WTC11 (cell line): Measurements from ENCODE around the gene AKNAD1. TPM values are rescaled to one million over a fixed set of nuclear protein-coding genes. Genes with fewer than 3 reads are reported as not detected.

Experiments used
- ATAC-seq: fragments of 200-7000 bp; cut with Tn5 transposase; 2 replicates; pipeline ENCODE4 v1.10.0; 2021; ENCODE audit warnings: mild to moderate bottlenecking, moderate library complexity
- CTCF ChIA-PET: fragments of 300-600 bp; sonication (Branson Sonifier 250); formaldehyde crosslinking; loops from one replicate; lab custom pipeline; 2021; ENCODE audit warnings: antibody characterized with exemption; lab: Charles Lee
- POLR2A ChIA-PET: fragments of 350-600 bp; sonication (Branson Sonifier 250); formaldehyde crosslinking; loops from one replicate; lab custom pipeline; 2021; ENCODE audit warnings: antibody characterized with exemption; lab: Charles Lee
- DNase-seq: peaks from one replicate; pipeline ENCODE4 v3.0.0; 2021; ENCODE audit warnings: low spot score
- H3K27ac Mint-ChIP-seq: 2 replicates; pipeline ENCODE4 v1.8.0; 2021; ENCODE audit warnings: mixed read lengths
- H3K27me3 Mint-ChIP-seq: 2 replicates; pipeline ENCODE4 v1.8.0; 2021; ENCODE audit warnings: low read depth, mild to moderate bottlenecking, moderate library complexity, mixed read lengths
- H3K36me3 Mint-ChIP-seq: 2 replicates; pipeline ENCODE4 v1.8.0; 2021; ENCODE audit warnings: mixed read lengths
- H3K4me1 Mint-ChIP-seq: 2 replicates; pipeline ENCODE4 v1.8.0; 2022; ENCODE audit warnings: mixed read lengths
- H3K4me3 Mint-ChIP-seq: 2 replicates; pipeline ENCODE4 v1.8.0; 2021; ENCODE audit warnings: mild to moderate bottlenecking, moderate library complexity, mixed read lengths
- H3K9me3 Mint-ChIP-seq: 2 replicates; pipeline ENCODE4 v1.8.0; 2021; ENCODE audit warnings: mixed read lengths
- ATF1 ChIP-seq: sonication (generic); formaldehyde crosslinking; IDR thresholded peaks from 2 replicates; pipeline ENCODE4 v1.8.1; 2023; ENCODE audit warnings: mild to moderate bottlenecking, moderate library complexity, missing genetic modification reagents
- EMX1 ChIP-seq: fragments of 250-450 bp; sonication (Bioruptor Pico); IDR thresholded peaks from 2 replicates; pipeline ENCODE4 v1.8.0; 2021; ENCODE audit warnings: mild to moderate bottlenecking
- ESRRA ChIP-seq: sonication (generic); formaldehyde crosslinking; IDR thresholded peaks from 2 replicates; pipeline ENCODE4 v1.8.1; 2022; ENCODE audit warnings: mild to moderate bottlenecking, missing genetic modification reagents, borderline replicate concordance
- FOXK1 ChIP-seq: sonication (generic); formaldehyde crosslinking; IDR thresholded peaks from 2 replicates; pipeline ENCODE4 v1.8.0; 2022; ENCODE audit warnings: mild to moderate bottlenecking, moderate library complexity, missing genetic modification reagents
- FOXP1 ChIP-seq: sonication (generic); formaldehyde crosslinking; IDR thresholded peaks from 2 replicates; pipeline ENCODE4 v1.8.0; 2022; ENCODE audit warnings: missing genetic modification reagents, mild to moderate bottlenecking, moderate library complexity, borderline replicate concordance
- GTF2I ChIP-seq: fragments of 250-450 bp; sonication (Bioruptor Pico); conservative IDR thresholded peaks from 2 replicates; pipeline ENCODE4 v1.4.0; 2021; ENCODE audit warnings: mild to moderate bottlenecking
- JUN ChIP-seq: sonication (generic); formaldehyde crosslinking; IDR thresholded peaks from 2 replicates; pipeline ENCODE4 v1.8.0; 2023; ENCODE audit warnings: mild to moderate bottlenecking, missing genetic modification reagents
- NFE2L1 ChIP-seq: sonication (generic); formaldehyde crosslinking; IDR thresholded peaks from 2 replicates; pipeline ENCODE4 v1.8.1; 2023; ENCODE audit warnings: missing genetic modification reagents
- NR2C2 ChIP-seq: sonication (generic); formaldehyde crosslinking; IDR thresholded peaks from 2 replicates; pipeline ENCODE4 v1.8.0; 2022; ENCODE audit warnings: mild to moderate bottlenecking, missing genetic modification reagents
- NR3C1 ChIP-seq: sonication (generic); formaldehyde crosslinking; conservative IDR thresholded peaks from 2 replicates; pipeline ENCODE4 v1.8.1; 2023; ENCODE audit warnings: low read depth, mild to moderate bottlenecking, missing genetic modification reagents
- SMAD3 ChIP-seq: sonication (generic); formaldehyde crosslinking; IDR thresholded peaks from 2 replicates; pipeline ENCODE4 v1.8.0; 2022; ENCODE audit warnings: missing genetic modification reagents, mild to moderate bottlenecking, borderline replicate concordance
- SMAD4 ChIP-seq: sonication (generic); formaldehyde crosslinking; IDR thresholded peaks from 2 replicates; pipeline ENCODE4 v1.8.0; 2022; ENCODE audit warnings: mild to moderate bottlenecking, missing genetic modification reagents
- SP1 ChIP-seq: sonication (generic); formaldehyde crosslinking; conservative IDR thresholded peaks from 2 replicates; pipeline ENCODE4 v1.8.1; 2022; ENCODE audit warnings: missing genetic modification reagents
- TCF7 ChIP-seq: sonication (generic); formaldehyde crosslinking; IDR thresholded peaks from 2 replicates; pipeline ENCODE4 v1.8.0; 2022; ENCODE audit warnings: mild to moderate bottlenecking, low read depth, missing genetic modification reagents, moderate library complexity
- TP53 ChIP-seq: sonication (generic); formaldehyde crosslinking; IDR thresholded peaks from 2 replicates; pipeline ENCODE4 v1.8.1; 2023; ENCODE audit warnings: mild to moderate bottlenecking, missing genetic modification reagents
- ZBTB21 ChIP-seq: sonication (generic); formaldehyde crosslinking; IDR thresholded peaks from 2 replicates; pipeline ENCODE4 v1.8.1; 2023; ENCODE audit warnings: mild to moderate bottlenecking, missing genetic modification reagents, borderline replicate concordance
- ZNF219 ChIP-seq: sonication (generic); formaldehyde crosslinking; IDR thresholded peaks from 2 replicates; pipeline ENCODE4 v1.8.0; 2023; ENCODE audit warnings: missing genetic modification reagents, mild to moderate bottlenecking, borderline replicate concordance
- ZNF232 ChIP-seq: sonication (generic); formaldehyde crosslinking; IDR thresholded peaks from 2 replicates; pipeline ENCODE4 v1.8.0; 2022; ENCODE audit warnings: mild to moderate bottlenecking, missing genetic modification reagents
- total RNA-seq: library from RNA; stranded (reverse); gene quantifications from 3 replicates; pipeline ENCODE4 v1.2.3, GENCODE V29; 2021
- TF ChIP-seq, protein P1 (sequence below): sonication (generic); formaldehyde crosslinking; IDR thresholded peaks from 2 replicates; pipeline ENCODE4 v1.8.1; 2023; ENCODE audit warnings: mild to moderate bottlenecking, missing genetic modification reagents, borderline replicate concordance
- TF ChIP-seq, protein P2 (sequence below): fragments of 250-450 bp; sonication (Bioruptor Pico); IDR thresholded peaks from 2 replicates; pipeline ENCODE4 v2.1.2; 2022; ENCODE audit warnings: mild to moderate bottlenecking, moderate library complexity
- TF ChIP-seq, protein P3 (sequence below): sonication (generic); formaldehyde crosslinking; IDR thresholded peaks from 2 replicates; pipeline ENCODE4 v1.8.0; 2022; ENCODE audit warnings: mild to moderate bottlenecking, missing genetic modification reagents
- TF ChIP-seq, protein P4 (sequence below): fragments of 250-450 bp; sonication (Bioruptor Pico); IDR thresholded peaks from 2 replicates; pipeline ENCODE4 v1.9.0; 2021; ENCODE audit warnings: mild to moderate bottlenecking
- TF ChIP-seq, protein P5 (sequence below): sonication (generic); formaldehyde crosslinking; IDR thresholded peaks from 2 replicates; pipeline ENCODE4 v1.8.1; 2022; ENCODE audit warnings: mild to moderate bottlenecking, missing genetic modification reagents, moderate library complexity, borderline replicate concordance
- TF ChIP-seq, protein P6 (sequence below): sonication (generic); formaldehyde crosslinking; IDR thresholded peaks from 2 replicates; pipeline ENCODE4 v1.8.1; 2022; ENCODE audit warnings: low read depth, missing genetic modification reagents, borderline replicate concordance
- TF ChIP-seq, protein P7 (sequence below): sonication (generic); formaldehyde crosslinking; IDR thresholded peaks from 2 replicates; pipeline ENCODE4 v1.8.1; 2023; ENCODE audit warnings: mild to moderate bottlenecking, missing genetic modification reagents
- TF ChIP-seq, protein P8 (sequence below): sonication (generic); formaldehyde crosslinking; IDR thresholded peaks from 2 replicates; pipeline ENCODE4 v1.8.1; 2022; ENCODE audit warnings: mild to moderate bottlenecking, moderate library complexity, missing genetic modification reagents

Gene AKNAD1
- total RNA-seq, 1 experiment from 2014 or later = not detected

DNA sequence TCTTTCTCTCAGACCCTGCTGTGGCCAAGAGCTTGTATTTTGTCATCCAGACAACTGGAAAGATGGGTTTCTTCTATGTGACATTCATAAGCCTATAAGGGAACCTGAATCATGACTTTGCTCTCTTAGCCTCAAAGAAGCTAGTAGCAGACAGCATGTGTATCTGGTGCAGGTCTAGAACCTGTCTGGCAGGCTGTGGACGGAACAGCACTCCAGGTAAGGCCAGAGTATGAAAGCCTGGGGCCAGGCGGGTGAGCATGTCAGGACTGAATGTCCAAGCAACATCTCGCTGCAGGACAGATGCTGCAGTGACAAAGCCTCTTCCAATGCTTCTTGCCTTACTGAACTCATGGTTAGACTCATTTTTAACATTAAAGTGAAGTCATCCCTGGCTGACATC lies 32.8 kb downstream of the AKNAD1 start (continued):
- TF ChIP-seq, protein P1, sequence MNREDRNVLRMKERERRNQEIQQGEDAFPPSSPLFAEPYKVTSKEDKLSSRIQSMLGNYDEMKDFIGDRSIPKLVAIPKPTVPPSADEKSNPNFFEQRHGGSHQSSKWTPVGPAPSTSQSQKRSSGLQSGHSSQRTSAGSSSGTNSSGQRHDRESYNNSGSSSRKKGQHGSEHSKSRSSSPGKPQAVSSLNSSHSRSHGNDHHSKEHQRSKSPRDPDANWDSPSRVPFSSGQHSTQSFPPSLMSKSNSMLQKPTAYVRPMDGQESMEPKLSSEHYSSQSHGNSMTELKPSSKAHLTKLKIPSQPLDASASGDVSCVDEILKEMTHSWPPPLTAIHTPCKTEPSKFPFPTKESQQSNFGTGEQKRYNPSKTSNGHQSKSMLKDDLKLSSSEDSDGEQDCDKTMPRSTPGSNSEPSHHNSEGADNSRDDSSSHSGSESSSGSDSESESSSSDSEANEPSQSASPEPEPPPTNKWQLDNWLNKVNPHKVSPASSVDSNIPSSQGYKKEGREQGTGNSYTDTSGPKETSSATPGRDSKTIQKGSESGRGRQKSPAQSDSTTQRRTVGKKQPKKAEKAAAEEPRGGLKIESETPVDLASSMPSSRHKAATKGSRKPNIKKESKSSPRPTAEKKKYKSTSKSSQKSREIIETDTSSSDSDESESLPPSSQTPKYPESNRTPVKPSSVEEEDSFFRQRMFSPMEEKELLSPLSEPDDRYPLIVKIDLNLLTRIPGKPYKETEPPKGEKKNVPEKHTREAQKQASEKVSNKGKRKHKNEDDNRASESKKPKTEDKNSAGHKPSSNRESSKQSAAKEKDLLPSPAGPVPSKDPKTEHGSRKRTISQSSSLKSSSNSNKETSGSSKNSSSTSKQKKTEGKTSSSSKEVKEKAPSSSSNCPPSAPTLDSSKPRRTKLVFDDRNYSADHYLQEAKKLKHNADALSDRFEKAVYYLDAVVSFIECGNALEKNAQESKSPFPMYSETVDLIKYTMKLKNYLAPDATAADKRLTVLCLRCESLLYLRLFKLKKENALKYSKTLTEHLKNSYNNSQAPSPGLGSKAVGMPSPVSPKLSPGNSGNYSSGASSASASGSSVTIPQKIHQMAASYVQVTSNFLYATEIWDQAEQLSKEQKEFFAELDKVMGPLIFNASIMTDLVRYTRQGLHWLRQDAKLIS = no peak
- TF ChIP-seq NFE2L1 (CRISPR knock-in tag) (no peak), TCF7 (no peak), TP53 (CRISPR knock-in tag) (no peak)
- TF ChIP-seq, protein P2, sequence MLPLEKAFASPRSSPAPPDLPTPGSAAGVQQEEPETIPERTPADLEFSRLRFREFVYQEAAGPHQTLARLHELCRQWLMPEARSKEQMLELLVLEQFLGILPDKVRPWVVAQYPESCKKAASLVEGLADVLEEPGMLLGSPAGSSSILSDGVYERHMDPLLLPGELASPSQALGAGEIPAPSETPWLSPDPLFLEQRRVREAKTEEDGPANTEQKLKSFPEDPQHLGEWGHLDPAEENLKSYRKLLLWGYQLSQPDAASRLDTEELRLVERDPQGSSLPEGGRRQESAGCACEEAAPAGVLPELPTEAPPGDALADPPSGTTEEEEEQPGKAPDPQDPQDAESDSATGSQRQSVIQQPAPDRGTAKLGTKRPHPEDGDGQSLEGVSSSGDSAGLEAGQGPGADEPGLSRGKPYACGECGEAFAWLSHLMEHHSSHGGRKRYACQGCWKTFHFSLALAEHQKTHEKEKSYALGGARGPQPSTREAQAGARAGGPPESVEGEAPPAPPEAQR = no peak
- TF ChIP-seq, protein P3, sequence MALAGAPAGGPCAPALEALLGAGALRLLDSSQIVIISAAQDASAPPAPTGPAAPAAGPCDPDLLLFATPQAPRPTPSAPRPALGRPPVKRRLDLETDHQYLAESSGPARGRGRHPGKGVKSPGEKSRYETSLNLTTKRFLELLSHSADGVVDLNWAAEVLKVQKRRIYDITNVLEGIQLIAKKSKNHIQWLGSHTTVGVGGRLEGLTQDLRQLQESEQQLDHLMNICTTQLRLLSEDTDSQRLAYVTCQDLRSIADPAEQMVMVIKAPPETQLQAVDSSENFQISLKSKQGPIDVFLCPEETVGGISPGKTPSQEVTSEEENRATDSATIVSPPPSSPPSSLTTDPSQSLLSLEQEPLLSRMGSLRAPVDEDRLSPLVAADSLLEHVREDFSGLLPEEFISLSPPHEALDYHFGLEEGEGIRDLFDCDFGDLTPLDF = no peak
- TF ChIP-seq, protein P4, sequence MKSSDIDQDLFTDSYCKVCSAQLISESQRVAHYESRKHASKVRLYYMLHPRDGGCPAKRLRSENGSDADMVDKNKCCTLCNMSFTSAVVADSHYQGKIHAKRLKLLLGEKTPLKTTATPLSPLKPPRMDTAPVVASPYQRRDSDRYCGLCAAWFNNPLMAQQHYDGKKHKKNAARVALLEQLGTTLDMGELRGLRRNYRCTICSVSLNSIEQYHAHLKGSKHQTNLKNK (CRISPR knock-in tag) = no peak
- TF ChIP-seq, protein P5, sequence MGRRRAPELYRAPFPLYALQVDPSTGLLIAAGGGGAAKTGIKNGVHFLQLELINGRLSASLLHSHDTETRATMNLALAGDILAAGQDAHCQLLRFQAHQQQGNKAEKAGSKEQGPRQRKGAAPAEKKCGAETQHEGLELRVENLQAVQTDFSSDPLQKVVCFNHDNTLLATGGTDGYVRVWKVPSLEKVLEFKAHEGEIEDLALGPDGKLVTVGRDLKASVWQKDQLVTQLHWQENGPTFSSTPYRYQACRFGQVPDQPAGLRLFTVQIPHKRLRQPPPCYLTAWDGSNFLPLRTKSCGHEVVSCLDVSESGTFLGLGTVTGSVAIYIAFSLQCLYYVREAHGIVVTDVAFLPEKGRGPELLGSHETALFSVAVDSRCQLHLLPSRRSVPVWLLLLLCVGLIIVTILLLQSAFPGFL (CRISPR knock-in tag) = no peak

DNA sequence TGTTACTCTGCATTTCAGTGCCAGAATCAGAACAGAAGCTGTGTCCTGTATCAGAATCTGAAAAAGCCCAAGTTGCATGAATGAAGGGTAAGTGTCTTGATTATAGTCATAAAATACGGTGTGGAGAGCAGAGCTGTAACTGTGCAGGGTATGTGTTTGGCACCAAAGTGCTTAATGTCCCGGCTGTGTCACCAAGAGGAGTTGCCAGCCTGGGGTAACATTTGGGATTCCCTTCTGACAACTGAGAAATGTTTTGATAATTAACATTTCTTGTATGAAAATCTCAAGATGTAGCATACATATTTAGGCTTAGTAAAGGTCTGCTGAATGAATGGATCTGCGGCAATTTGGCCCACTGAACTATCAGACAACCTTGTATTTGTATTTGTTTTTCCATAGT lies 33.3 kb downstream of the AKNAD1 start:
- Mint-ChIP-seq H3K27me3 (no peaks in the 10 kb centered on the region), H3K27ac (no peak overlapping the region)
- ATAC-seq = no peak
- POLR2A ChIA-PET = no interaction called here
- TF ChIP-seq, protein P6, sequence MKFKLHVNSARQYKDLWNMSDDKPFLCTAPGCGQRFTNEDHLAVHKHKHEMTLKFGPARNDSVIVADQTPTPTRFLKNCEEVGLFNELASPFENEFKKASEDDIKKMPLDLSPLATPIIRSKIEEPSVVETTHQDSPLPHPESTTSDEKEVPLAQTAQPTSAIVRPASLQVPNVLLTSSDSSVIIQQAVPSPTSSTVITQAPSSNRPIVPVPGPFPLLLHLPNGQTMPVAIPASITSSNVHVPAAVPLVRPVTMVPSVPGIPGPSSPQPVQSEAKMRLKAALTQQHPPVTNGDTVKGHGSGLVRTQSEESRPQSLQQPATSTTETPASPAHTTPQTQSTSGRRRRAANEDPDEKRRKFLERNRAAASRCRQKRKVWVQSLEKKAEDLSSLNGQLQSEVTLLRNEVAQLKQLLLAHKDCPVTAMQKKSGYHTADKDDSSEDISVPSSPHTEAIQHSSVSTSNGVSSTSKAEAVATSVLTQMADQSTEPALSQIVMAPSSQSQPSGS (CRISPR knock-in tag) = no peak
- TF ChIP-seq FOXP1 = no peak
- TF ChIP-seq SMAD3 (CRISPR knock-in tag) = no peak
- TF ChIP-seq, protein P7, sequence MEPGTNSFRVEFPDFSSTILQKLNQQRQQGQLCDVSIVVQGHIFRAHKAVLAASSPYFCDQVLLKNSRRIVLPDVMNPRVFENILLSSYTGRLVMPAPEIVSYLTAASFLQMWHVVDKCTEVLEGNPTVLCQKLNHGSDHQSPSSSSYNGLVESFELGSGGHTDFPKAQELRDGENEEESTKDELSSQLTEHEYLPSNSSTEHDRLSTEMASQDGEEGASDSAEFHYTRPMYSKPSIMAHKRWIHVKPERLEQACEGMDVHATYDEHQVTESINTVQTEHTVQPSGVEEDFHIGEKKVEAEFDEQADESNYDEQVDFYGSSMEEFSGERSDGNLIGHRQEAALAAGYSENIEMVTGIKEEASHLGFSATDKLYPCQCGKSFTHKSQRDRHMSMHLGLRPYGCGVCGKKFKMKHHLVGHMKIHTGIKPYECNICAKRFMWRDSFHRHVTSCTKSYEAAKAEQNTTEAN (CRISPR knock-in tag) = no peak
- no peak for TF ChIP-seq JUN (CRISPR knock-in tag)
- TF ChIP-seq, protein P8, sequence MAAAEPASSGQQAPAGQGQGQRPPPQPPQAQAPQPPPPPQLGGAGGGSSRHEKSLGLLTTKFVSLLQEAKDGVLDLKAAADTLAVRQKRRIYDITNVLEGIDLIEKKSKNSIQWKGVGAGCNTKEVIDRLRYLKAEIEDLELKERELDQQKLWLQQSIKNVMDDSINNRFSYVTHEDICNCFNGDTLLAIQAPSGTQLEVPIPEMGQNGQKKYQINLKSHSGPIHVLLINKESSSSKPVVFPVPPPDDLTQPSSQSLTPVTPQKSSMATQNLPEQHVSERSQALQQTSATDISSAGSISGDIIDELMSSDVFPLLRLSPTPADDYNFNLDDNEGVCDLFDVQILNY (CRISPR knock-in tag) = no peak
- no peak for TF ChIP-seq NR3C1 (CRISPR knock-in tag)
- TF ChIP-seq NFE2L1 (CRISPR knock-in tag) = no peak
- no peak for TF ChIP-seq NR2C2
- TF ChIP-seq ESRRA (CRISPR knock-in tag) = no peak
- TF ChIP-seq GTF2I (CRISPR knock-in tag) = no peak
- no peak for TF ChIP-seq SMAD4 (CRISPR knock-in tag)
- TF ChIP-seq SP1 = no peak
- TF ChIP-seq FOXK1 (CRISPR knock-in tag) = no peak
- TF ChIP-seq ZBTB21 (CRISPR knock-in tag) = no peak
- no peak for TF ChIP-seq ZNF232 (CRISPR knock-in tag)
- TF ChIP-seq ATF1 = no peak
- TF ChIP-seq ZNF219 (CRISPR knock-in tag) = no peak
- no peak for TF ChIP-seq EMX1 (CRISPR knock-in tag)
- TF ChIP-seq, all 79 proteins: peak for 0
- CTCF ChIA-PET = no interaction called here
- DNase-seq = no peak
- Mint-ChIP-seq H3K36me3 (no peaks in the 10 kb centered on the region), H3K4me1 (no peaks in the 10 kb centered on the region), H3K4me3 (no peak overlapping the region), H3K9me3 (no peaks in the 10 kb centered on the region)
